ENCODE data around the gene YY1.

- TF ChIP-seq CTCF (IDR thresholded peaks at IDR 0.05) (peak in 1 of 6 experiments; percentile 4), POLR2A (IDR thresholded peaks at IDR 0.05) (peak in 1 of 4 donors; percentile 41)
Measured at GRCh38 chr14:100304825-100305323, 65.9 kb downstream of the YY1 start.

All from upper lobe of left lung (tissue), 4 donors.